ENCODE results near the gene SNRNP48.

SNRNP48 gene, protein sequence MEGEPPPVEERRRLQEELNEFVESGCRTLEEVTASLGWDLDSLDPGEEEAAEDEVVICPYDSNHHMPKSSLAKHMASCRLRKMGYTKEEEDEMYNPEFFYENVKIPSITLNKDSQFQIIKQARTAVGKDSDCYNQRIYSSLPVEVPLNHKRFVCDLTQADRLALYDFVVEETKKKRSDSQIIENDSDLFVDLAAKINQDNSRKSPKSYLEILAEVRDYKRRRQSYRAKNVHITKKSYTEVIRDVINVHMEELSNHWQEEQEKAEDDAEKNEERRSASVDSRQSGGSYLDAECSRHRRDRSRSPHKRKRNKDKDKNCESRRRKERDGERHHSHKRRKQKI

GRCh38 chr6:7589949-7590917, at the start of gene SNRNP48:
SNRNP48 (plus strand) TSS chr6:7590198; CDS start chr6:7590258, 60 bp downstream.
- in situ Hi-C loops (cut with HindIII; ENCODE audit: low sequenced_read_pairs) = no loop called here

GRCh38 chr6:7540595-7540994, 49.4 kb upstream of the SNRNP48 start:
- in situ Hi-C loops (cut with HindIII; ENCODE audit: low sequenced_read_pairs) = no loop called here

DNA sequence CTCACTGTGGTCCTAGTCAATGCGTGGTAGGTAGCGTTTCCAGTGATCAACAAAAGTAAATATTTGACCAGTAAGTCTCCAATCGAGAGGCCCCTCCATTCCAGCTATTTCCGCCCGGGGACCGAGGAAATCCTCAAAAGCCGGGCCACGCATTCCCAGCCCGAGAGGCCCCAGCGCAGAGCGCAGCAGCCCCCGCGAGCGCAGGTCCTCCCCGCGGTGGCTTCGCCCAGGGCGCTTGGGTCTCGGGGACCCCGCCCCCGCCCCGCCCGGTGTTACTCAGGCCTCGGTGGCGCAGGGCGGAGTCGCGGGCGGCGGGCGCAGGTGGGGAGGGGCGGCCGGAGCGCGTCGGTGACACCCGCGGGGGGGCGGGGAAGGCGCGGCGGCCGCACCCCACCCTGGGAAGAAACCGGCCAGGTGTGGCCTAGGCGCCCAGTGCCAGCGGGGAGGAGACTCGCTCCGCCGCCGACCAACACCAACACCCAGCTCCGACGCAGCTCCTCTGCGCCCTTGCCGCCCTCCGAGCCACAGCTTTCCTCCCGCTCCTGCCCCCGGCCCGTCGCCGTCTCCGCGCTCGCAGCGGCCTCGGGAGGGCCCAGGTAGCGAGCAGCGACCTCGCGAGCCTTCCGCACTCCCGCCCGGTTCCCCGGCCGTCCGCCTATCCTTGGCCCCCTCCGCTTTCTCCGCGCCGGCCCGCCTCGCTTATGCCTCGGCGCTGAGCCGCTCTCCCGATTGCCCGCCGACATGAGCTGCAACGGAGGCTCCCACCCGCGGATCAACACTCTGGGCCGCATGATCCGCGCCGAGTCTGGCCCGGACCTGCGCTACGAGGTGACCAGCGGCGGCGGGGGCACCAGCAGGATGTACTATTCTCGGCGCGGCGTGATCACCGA, 48.6 kb upstream of the SNRNP48 start, which contains the start of gene DSP:
Gene DSP (plus strand): TSS at position 497 of the 890 bp plus-strand sequence. CDS start 245 bp downstream, at position 742.
- in situ Hi-C loops (cut with HindIII; ENCODE audit: low sequenced_read_pairs) = no loop called here

- in situ Hi-C loops (cut with HindIII; ENCODE audit: low sequenced_read_pairs) = no loop called here
Observed at GRCh38 chr6:7542065-7542873, 47.7 kb upstream of the SNRNP48 start.

DNA sequence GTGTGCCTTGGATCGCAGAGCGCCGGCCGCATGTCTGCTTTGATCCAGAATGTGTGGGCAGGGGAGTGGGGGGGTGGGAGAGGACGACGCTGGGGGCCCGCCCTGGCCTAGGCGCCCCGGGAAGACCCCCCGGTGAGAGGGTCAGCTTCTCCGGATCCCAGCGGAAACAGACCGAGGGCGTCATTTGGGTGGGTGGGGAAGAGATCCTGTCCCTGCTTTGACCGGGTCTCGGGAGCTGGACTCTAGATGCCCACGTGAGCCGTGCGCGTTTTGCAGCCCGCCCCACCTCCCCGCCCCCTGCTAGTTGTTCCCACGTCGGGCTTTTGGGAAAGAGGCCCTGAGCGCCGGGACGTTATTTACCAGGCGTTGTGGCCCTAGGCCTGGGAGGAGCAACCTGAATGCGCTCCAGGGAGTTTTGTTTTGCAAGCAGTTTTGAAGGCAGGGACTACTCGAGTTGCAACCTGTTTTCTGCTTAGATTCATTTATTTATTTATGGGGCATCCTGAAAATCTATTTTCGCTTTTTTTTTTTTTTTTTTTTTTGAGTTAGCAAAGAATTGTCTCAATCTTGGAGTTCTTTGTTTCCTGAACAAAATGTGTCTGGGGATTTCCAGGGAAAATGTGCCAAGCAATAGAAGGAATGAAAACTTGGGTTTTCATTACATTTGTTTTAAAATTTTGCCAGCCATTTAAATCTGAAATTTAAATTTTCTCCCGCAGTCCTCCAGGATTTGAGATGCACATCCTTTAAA, 46.9 kb upstream of the SNRNP48 start:
- in situ Hi-C loops (cut with HindIII; ENCODE audit: low sequenced_read_pairs) = no loop called here

GRCh38 chr6:7543789-7544424, 46.1 kb upstream of the SNRNP48 start:
- in situ Hi-C loops (cut with HindIII; ENCODE audit: low sequenced_read_pairs) = no loop called here

DNA sequence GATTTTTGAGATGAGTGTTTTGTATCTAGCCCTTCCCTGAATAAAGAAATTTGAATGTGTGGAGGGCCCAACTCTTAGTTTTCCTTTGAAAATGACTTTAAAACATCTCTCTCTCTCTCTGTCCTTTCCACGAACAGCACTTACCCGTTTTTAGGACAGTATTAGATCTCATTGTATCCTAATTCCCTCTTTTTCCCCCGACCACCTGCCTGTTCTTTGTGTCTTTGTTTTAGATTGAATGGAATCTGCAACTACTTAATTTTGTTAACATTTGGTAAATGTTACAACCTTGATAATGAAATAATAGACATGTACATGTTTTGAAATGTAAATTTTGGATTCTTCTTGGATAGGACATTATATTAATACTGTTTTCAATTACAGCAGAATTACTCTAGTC, 45.4 kb upstream of the SNRNP48 start:
- in situ Hi-C loops (cut with HindIII; ENCODE audit: low sequenced_read_pairs) = no loop called here

- in situ Hi-C loops (cut with HindIII; ENCODE audit: low sequenced_read_pairs) = no loop called here
Observed at GRCh38 chr6:7545316-7546019, 44.5 kb upstream of the SNRNP48 start.

- in situ Hi-C loops (cut with HindIII; ENCODE audit: low sequenced_read_pairs) = no loop called here
Observed at GRCh38 chr6:7546020-7546369, 44.0 kb upstream of the SNRNP48 start.

GRCh38 chr6:7546383-7546782, 43.6 kb upstream of the SNRNP48 start:
- in situ Hi-C loops (cut with HindIII; ENCODE audit: low sequenced_read_pairs) = no loop called here

- in situ Hi-C loops (cut with HindIII; ENCODE audit: low sequenced_read_pairs) = no loop called here
Observed at GRCh38 chr6:7546896-7547295, 43.1 kb upstream of the SNRNP48 start.

- in situ Hi-C loops (cut with HindIII; ENCODE audit: low sequenced_read_pairs) = no loop called here
Observed at GRCh38 chr6:7547315-7547714, 42.7 kb upstream of the SNRNP48 start.

GRCh38 chr6:7550433-7550801, 39.6 kb upstream of the SNRNP48 start:
- in situ Hi-C loops (cut with HindIII; ENCODE audit: low sequenced_read_pairs) = no loop called here

DNA sequence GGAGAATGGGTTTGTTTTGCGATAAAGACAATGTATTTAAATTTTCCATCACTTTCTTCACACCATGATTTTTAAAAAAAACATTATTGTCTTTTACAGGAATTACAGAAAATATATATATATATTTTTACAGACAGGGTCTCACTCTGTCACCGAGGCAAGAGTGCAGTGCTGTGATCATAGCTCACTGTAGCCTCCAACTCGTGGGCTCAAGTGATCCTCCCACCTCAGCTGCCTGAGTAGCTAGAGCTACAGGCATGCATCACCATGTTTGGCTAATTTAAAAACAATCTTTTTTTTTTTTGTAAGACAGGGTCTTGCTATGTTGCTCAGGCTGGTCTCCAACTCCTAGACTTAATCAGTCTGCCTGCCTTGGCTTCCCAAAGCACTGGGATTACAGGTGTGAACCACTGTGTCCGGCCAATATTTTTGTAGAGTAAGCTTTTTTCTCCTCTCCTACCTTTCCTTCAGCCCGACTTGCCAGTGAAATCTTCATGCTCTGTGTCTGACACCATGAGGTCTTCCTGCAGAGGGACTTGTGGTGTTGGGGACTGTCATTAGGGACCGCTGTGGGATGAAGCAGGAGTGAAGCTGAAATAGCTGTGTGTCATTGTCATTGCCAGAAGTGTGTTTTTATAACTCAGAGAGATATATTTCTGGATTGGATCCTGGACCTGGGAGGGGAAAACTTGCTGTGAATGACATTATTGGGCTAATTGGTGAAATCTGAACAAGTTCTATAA, 35.3 kb upstream of the SNRNP48 start:
- in situ Hi-C loops (cut with HindIII; ENCODE audit: low sequenced_read_pairs) = loop anchor here (5.0 kb wide), 1 partner anchor 67 kb away; no protein-coding TSS in a partner anchor

GRCh38 chr6:7555671-7556070, 34.3 kb upstream of the SNRNP48 start:
- in situ Hi-C loops (cut with HindIII; ENCODE audit: low sequenced_read_pairs) = loop anchor here (5.0 kb wide), 1 partner anchor 68 kb away; no protein-coding TSS in a partner anchor

DNA sequence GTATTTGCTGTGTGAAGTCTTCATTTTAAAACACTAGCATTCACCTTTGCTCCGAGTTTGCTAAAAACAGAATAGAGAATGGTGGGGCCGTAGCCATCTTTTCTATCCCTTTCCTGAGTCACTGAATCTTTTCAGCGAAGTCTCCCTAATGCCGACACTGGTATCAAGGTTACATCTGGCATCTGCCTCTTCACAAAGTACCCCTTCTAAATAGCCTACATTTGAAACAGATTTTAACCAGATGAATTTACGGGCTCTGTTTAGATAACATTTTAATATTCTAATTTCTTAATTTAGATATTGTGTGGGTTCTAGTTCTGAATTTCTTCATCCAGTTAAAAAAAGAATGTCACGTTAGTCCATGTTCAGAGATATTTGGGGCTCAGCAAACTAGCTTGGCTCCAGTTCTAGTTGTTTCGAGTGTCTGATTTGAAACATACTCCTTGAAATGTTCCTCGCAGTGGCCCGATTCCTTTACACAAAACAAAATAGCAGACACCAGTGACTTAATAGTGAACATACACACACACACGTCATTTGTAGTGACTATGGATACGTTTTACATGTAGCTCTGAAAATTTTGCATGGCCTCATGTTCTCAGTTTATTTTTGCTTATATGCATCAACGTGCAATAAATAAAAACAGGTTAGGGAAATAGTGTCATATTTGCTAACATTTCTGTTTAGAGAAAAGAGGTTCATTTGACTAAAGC, 33.4 kb upstream of the SNRNP48 start:
- in situ Hi-C loops (cut with HindIII; ENCODE audit: low sequenced_read_pairs) = loop anchor here (5.0 kb wide), 1 partner anchor 69 kb away; no protein-coding TSS in a partner anchor

- in situ Hi-C loops (cut with HindIII; ENCODE audit: low sequenced_read_pairs) = loop anchor here (5.0 kb wide), 1 partner anchor 70 kb away; no protein-coding TSS in a partner anchor
Observed at GRCh38 chr6:7557652-7558051, 32.3 kb upstream of the SNRNP48 start.
